GM19372 (cell line): ENCODE results near the gene NDUFC2.
A peak's percentile ranks its signal among the peaks of the same experiment; 100 is the strongest.
"Not testable (repeated sequence)": the region's sequence is repeated elsewhere in the genome, so short reads cannot be mapped to it uniquely, and the experiment has no call there.

Source experiments
- ATAC-seq: cut with Tn5 transposase; IDR thresholded peaks from one replicate; pipeline ENCODE4 v1.9.1; 2021; ENCODE audit warnings: mild to moderate bottlenecking, low read depth, moderate library complexity; ENCODE audit not compliant: unreplicated experiment

Gene NDUFC2

DNA sequence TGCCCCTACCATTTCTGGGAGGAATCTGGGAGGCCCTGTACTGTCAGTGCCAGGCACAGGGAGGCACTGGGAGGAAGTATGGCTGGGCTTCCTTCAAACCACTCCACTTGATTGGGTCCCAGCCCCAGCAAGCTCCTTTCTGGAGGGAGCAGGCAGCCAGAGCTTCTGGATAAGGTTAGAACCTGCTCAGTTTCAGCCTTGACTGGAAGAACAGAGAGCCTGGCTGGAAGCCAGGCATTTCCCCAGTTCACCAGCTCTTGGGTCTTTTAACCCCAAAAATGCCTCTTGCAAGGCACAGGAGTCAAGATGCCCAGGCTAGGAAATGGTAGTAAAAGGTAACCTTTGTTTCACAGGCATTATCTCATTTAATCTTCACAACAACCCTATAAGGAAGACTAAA, 47.6 kb downstream of the NDUFC2 start:
- no peak for ATAC-seq

DNA sequence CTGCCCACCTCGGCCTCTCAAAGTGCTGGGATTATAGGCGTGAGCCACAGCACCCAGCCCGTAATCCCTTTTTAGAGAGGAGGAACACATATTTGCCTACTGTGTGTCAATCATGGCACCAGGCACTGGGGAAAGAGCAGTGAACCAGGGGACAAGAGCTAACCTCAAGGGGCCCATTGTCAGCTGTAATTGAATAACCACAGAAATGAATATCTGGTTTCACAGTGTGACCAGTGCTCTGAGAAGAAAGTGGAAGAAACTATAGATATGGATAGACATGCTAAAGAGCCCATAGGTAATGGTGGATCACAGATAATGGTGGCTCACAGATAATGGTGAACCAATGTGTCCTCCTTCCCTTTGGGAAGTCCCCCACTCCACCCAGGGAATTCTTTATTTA, 48.0 kb downstream of the NDUFC2 start:
- peak; percentile 59 for ATAC-seq

DNA sequence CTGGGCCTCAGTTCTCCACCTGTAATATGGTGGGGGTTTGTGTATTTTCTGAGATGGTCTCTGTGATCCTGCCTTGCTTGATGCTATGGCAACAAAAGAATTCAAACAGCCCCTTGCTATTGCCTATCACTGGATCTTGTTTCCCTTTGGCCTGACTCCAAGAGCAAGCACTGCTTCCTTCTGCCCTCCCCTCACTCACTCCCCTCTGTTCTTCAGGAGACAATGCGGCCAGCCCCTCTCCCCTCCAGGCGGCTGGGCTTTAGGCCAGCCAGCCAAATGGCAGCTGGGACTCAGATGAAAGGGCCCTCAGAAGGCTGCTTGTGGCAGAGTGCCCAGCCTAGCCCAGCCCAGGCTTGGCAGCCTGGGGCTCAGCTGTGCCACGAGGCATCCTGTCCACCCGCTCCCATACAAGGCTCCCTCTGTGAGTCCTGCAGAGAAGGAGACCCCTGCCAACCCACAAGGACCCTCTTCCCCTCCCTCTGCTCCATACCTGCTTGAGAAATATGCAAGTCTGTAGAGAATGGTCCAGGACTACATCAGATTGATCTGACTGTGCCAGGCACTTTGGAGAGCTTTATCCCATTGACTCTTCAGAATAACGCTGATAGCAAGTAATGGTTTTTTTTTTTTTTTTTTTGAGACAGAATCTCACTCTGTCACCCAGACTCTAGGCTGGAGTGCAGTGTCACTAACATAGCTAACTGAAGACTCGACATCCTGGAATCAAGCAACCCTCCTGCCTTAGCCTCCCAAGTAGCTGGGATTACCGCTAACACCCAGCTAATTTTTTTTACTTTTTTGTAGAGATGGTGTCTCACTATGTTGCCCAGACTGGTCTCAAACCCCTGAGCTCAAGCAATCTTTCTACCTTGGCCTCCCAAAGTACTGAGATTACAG, 49.0 kb downstream of the NDUFC2 start:
- no peak for ATAC-seq

DNA sequence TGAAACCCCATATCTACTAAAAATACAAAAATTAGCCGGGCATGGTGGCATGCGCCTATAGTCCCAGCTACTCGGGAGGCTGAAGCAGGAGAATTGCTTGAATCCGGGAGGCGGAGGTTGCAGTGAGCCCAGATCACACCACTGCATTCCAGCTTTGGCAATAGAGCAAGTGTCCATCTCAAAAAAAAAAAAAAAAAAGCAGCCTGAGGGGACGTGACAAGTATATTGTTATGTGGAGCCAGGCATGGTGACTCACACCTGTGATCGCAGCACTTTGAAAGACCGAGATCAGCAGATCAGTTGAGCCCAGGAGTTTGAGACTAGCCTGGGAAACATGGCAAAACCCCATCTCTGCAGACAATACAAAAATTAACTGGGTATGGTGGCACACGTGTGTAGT, 51.2 kb downstream of the NDUFC2 start:
- ATAC-seq = not testable (repeated sequence)

DNA sequence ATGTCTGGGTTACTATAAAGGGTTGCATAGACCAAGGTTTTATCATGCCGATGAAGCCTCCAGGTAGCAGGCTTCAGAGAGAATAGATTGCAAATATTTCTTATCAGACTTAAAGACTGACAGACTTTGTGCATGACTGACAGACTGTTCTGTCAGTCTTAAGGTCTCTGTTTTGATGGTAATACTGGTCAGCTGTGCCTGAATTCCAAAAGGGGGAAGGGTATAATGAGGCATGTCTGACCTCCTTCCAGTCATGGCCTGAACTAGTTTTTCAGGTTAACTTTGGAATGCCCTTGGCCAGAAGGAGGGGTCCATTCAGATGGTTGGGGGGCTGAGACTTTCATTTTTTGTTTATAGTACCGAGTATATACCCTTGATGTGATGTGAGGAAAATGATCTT, 51.9 kb downstream of the NDUFC2 start:
- ATAC-seq = no peak

DNA sequence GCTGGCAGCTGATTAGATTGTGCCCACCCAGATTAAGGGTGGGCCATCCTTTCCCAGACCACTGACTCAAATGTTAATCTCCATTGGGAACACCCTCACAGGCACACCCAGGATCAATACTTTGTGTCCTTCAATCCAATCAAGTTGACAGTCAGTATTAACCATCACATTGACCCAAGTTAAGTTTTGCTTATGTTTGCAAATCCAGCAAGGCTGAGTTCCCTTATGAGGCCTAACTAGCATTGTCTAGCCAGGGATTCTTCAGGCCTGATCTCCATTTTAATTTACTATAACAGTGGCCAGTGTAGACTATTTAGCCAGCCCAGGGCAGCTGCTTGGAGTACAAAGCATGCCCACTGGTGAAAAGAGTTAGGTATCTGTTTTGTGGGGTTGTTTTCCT, 54.3 kb downstream of the NDUFC2 start:
- ATAC-seq = no peak

DNA sequence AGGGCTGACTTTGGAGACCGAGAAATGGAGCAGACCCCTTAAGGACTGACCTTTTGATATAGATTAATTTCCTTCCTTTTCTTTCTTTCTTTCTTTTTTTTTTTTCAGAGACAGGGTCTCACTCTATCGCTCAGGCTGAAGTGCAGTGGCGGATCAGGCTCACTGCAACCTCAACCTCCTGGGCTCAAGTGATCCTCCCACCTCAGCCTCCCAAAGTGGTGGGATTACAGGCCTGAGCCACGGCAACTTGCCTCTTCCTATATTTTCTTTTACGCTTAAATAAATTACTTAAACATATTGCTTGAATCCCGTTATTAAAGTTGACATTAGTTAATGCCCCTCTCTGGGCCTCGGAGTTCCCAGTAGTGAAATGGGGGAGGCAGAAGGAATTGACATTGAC, 56.2 kb downstream of the NDUFC2 start:
- no peak for ATAC-seq

DNA sequence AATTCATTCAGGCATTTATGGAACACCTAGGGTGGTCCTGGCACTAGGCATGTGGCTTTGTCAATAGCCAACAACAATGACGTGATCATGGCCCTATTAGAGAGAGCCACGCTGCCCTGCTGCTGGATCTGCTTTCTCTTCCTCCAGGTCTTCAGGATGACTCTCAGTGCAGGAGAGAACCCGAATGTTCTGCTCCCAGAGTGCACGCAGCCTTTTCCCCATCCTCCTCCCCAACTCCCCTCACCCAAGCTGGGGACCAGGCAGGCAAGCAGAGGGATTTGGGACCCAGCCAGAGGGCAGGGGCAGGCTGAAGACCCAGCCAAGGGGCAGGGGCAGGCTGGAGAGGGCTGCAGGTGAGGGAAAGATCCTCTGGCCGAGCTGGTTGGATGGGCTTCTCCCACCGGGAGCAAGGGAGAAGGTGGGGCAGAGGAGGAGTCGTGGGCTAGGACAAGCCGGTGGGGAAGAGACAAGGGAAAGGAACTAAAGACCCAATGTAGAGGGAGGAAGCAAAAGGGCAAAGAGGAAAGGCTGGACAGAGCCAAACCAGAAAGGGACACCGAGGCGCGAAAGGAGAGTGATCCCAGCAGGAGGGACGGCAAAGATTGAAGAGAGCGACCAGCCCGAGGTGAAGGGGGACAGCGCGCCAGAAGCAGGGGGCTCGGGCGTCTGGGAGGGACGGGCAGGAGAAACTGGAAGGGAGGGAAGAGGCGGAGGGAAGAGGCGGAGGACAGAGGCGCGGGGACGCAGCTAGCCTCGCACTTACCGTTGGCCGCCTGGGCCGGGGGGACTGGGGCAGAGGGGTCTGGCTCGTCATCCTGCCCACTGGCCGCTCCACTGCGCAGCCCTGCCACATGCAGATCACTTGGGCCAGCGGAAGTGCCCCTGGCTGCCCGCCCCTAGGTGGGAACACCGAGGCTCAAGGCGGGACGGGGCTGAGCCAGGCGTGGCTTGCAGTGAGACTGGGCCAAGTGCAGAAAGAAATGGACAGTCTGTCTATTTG, 57.0 kb downstream of the NDUFC2 start, which contains the start of gene KCTD14:
TSS of gene KCTD14 (minus strand) at position 880 of the 1,000 bp plus-strand sequence. CDS start at position 853, 27 bp downstream.
- ATAC-seq = no peak

DNA sequence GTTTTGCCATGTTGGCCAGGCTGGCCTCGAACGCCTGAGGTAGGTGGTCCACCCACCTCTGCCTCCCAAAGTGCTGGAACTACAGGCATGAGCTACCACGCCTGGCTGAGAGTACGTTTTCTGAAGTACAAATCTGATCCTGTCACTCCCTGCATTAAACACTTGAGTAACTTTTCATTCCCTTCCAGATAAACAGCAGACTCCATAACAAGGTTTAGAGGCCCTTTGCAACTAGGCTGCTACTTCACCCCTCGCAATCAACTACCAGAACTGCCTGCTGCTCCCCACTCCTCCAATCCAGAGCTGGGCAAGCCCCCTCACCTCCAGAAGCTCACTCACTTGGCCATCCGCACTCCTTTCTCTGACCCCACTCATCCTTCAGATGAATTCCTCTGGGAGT, 58.1 kb downstream of the NDUFC2 start:
- ATAC-seq = no peak

DNA sequence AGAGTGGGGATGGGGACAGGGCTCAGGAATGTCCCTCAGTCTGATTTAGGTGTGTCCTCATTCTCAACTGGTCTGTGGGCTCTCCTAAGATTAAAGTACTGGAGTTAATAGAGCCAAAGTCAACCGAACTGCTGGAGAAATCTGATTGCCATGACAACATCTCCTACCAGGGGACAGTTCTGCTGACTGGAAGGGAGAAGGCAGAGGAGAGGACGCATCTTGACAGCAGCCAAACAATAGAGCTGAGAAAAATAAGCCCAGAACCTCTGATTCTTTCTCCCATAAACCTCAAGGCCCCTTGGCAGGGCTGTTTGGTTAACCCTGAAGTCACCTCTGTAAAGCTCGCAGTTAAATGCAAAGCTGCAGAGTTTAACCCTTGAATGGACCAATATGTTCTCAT, 59.4 kb downstream of the NDUFC2 start:
- no peak for ATAC-seq

DNA sequence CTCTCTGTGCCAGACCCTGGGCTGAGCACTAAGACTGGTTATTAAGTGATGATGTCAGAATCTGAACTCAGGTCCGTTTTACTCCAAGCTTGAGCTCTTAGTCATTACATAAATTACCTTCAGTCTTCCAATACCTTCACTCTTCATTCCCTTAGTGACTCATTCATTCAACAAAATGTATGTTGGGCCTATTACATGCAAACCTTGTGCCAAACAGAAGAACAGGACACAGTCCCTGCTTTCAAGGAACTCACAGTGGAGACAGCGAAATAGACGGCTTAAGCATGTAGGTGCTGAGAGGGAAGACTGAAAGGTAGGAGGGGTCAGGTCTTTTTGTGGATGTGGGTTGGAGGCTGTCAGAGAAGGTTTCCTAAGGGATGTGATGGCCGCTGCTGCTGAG, 59.9 kb downstream of the NDUFC2 start:
- ATAC-seq = no peak
